HG03025 (cell line): Measurements from ENCODE around the gene LYSET.
"Not testable (repeated sequence)": the region's sequence is repeated elsewhere in the genome, so short reads cannot be mapped to it uniquely, and the experiment has no call there.

Experiments used
- ATAC-seq: cut with Tn5 transposase; IDR thresholded peaks from one replicate; pipeline ENCODE4 v1.9.1; 2021; ENCODE audit warnings: mild to moderate bottlenecking, moderate library complexity; ENCODE audit not compliant: unreplicated experiment, low FRiP score

The LYSET gene

GRCh38 chr14:93214598-93214997 lies 29.5 kb downstream of the LYSET start:
- no peak for ATAC-seq

- no peak for ATAC-seq
Measured at GRCh38 chr14:93219103-93219726, 34.1 kb downstream of the LYSET start.

- ATAC-seq: no peak
Measured at GRCh38 chr14:93220509-93220908, 35.4 kb downstream of the LYSET start.

- no peak for ATAC-seq
Measured at GRCh38 chr14:93223565-93223964, 38.4 kb downstream of the LYSET start.

GRCh38 chr14:93228550-93228949 lies 43.4 kb downstream of the LYSET start:
- no peak for ATAC-seq

- ATAC-seq: no peak
Measured at GRCh38 chr14:93230539-93230938, 45.4 kb downstream of the LYSET start.

GRCh38 chr14:93231129-93231979 lies 46.2 kb downstream of the LYSET start:
- ATAC-seq: no peak

- ATAC-seq: no peak
Measured at GRCh38 chr14:93232159-93232558, 47.0 kb downstream of the LYSET start.

GRCh38 chr14:93233078-93233477 lies 48.0 kb downstream of the LYSET start:
- ATAC-seq: not testable (repeated sequence)

- ATAC-seq: no peak
Measured at GRCh38 chr14:93234798-93235197, 49.7 kb downstream of the LYSET start.
